Sigmoid colon (tissue), 4 donors: Measurements from ENCODE around the gene DTNA.
"Not testable (repeated sequence)": the region's sequence is repeated elsewhere in the genome, so short reads cannot be mapped to it uniquely, and the experiment has no call there.

Experiments used
- CTCF ChIP-seq, 4 experiments: fragments of 450-650 bp in 3 of 4; fragments of 200-600 bp in 1 of 4; IDR thresholded peaks; one replicate each; pipeline ENCODE4 v1.5.1; 2016 to 2019; ENCODE audit warnings: antibody characterized with exemption in 4 of 4, mild to moderate bottlenecking in 3 of 4, moderate library complexity in 2 of 4
- POLR2A ChIP-seq, 2 donors: fragments of 450-650 bp; IDR thresholded peaks; one replicate each; pipeline ENCODE4 v1.6.1; 2016; ENCODE audit warnings: antibody characterized with exemption in 2 of 2, mild to moderate bottlenecking in 2 of 2, moderate library complexity in 2 of 2
- POLR2AphosphoS5 ChIP-seq, 4 donors: sonication (generic); formaldehyde crosslinking; IDR thresholded peaks; one replicate each; pipeline ENCODE4 v1.6.1; 2017; ENCODE audit warnings: antibody characterized with exemption in 4 of 4

- TF ChIP-seq POLR2A, POLR2AphosphoS5, CTCF (IDR thresholded peaks at IDR 0.05): not testable (repeated sequence)
Observed at GRCh38 chr18:34922594-34922993, 212.5 kb downstream of the DTNA start.
